ENCODE measurements around the gene LLGL2. TPM values are rescaled to one million over a fixed set of nuclear protein-coding genes. Genes with fewer than 3 reads are reported as not detected.

LLGL2 gene
- total RNA-seq, 1 donor from 2014 or later: 33.1 TPM

GRCh38 chr17:75617218-75617617 is 91.7 kb downstream of the LLGL2 start:
- no peaks in the 10 kb centered on the region for H3K9me3 Mint-ChIP-seq
- no peak for DNase-seq (ENCODE audit: low spot score in 2 of 2, unreplicated experiment in 2 of 2)
- TF ChIP-seq, protein P1, sequence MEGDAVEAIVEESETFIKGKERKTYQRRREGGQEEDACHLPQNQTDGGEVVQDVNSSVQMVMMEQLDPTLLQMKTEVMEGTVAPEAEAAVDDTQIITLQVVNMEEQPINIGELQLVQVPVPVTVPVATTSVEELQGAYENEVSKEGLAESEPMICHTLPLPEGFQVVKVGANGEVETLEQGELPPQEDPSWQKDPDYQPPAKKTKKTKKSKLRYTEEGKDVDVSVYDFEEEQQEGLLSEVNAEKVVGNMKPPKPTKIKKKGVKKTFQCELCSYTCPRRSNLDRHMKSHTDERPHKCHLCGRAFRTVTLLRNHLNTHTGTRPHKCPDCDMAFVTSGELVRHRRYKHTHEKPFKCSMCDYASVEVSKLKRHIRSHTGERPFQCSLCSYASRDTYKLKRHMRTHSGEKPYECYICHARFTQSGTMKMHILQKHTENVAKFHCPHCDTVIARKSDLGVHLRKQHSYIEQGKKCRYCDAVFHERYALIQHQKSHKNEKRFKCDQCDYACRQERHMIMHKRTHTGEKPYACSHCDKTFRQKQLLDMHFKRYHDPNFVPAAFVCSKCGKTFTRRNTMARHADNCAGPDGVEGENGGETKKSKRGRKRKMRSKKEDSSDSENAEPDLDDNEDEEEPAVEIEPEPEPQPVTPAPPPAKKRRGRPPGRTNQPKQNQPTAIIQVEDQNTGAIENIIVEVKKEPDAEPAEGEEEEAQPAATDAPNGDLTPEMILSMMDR (IDR thresholded peaks at IDR 0.05; ENCODE audit: unreplicated experiment): no peak
- peaks cover 2% of the 10 kb centered on the region for H3K36me3 Mint-ChIP-seq
- no peak overlapping the region for H3K27ac Mint-ChIP-seq
- H3K27me3 Mint-ChIP-seq (ENCODE audit: low read depth): no peaks in the 10 kb centered on the region
- H3K4me3 Mint-ChIP-seq: no peak overlapping the region
- peaks cover 4% of the 10 kb centered on the region for H3K4me1 Mint-ChIP-seq

DNA sequence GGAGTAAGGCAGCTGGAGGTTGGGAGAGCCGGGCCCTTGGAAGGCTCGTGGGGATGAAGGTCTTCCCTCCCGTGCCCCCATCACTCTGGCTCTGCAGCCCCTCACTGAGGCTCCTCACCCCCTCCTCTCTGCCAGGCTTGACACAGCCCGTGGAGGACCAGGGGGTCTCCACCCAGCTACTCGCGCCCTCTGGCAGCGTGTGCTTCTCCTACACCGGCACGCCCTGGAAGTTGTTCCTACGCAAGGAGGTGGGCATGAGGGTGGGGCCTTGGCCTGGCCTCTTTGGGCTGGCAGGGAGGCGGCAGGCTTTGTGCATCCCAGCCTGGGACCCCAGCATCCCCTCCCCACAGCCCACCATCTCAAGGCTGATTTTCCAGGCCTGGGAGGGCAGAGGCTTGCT is 92.2 kb downstream of the LLGL2 start:
- Mint-ChIP-seq H3K4me1 (peaks cover 6% of the 10 kb centered on the region), H3K36me3 (peaks cover 2% of the 10 kb centered on the region), H3K4me3 (no peak overlapping the region), H3K9me3 (no peaks in the 10 kb centered on the region), H3K27ac (no peak overlapping the region), H3K27me3 (ENCODE audit: low read depth) (no peaks in the 10 kb centered on the region)
- TF ChIP-seq, protein P1 (IDR thresholded peaks at IDR 0.05; ENCODE audit: unreplicated experiment): no peak
- no peak for DNase-seq (ENCODE audit: low spot score in 2 of 2, unreplicated experiment in 2 of 2)

DNA sequence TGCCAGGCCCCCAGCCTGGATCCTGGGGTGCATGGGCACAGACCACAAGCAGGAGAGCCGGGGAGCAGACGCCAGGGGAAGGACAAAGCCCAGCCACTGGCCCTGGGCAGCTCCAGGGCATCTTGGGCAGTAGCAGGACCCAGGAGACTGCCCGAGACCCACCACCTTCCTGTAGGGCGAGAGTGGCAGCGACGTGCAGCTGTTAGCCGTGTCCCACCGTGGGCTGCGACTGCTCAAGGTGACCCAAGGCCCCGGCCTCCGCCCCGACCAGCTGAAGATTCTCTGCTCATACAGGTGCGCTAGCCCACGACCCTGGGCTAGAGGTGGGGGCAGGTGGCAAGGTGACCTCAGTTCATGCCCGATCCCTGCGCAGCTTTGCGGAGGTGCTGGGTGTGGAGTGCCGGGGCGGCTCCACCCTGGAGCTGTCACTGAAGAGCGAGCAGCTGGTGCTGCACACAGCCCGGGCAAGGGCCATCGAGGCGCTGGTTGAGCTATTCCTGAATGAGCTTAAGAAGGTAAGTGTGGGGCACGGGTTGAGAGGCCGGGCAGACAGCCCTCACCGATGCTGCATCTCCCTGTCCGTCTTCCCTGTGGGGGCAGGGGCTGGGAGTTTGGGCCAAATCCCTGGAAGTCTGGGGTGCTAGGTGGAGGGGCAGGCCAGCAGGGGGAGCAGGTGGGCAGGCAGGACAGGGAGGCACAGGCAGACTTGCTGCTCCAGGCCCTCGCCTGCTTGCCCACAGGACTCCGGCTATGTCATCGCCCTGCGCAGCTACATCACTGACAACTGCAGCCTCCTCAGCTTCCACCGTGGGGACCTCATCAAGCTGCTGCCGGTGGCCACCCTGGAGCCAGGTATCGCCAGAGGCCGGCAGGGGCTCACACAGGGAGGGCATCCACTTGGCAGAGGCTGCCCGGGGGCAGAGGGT is 94.3 kb downstream of the LLGL2 start:
- Mint-ChIP-seq H3K9me3 (no peaks in the 10 kb centered on the region), H3K36me3 (peaks cover 2% of the 10 kb centered on the region), H3K27me3 (ENCODE audit: low read depth) (no peaks in the 10 kb centered on the region), H3K4me1 (peaks cover 6% of the 10 kb centered on the region), H3K4me3 (no peak overlapping the region), H3K27ac (no peak overlapping the region)
- TF ChIP-seq, protein P1 (IDR thresholded peaks at IDR 0.05; ENCODE audit: unreplicated experiment): peak; percentile 21
- DNase-seq (ENCODE audit: low spot score in 2 of 2, unreplicated experiment in 2 of 2): peak in 1 of 2 experiments; percentile 54

DNA sequence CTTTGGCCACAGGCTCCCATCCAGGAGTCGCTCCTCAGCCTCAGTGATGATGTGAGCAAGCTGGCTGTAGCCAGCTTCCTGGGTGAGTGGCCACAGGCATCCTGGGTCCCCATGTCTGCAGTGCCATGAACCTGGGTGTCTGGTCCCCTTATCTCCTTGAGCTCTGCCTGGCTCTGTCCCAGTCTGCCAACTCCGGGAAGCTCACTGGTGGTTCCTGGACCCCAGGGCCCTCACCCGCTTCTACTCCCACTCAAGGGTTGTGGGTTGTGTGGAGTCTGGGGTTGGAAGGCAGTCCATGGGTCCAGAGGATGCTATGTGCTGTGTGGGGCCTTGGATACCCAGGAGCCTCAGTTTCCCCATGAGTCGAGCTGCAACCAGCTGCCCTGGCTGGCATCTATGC is 96.0 kb downstream of the LLGL2 start:
- no peak overlapping the region for H3K27ac Mint-ChIP-seq
- no peak overlapping the region for H3K4me3 Mint-ChIP-seq
- no peaks in the 10 kb centered on the region for H3K27me3 Mint-ChIP-seq (ENCODE audit: low read depth)
- H3K4me1 Mint-ChIP-seq: peaks cover 6% of the 10 kb centered on the region
- DNase-seq (ENCODE audit: low spot score in 2 of 2, unreplicated experiment in 2 of 2): no peak
- H3K36me3 Mint-ChIP-seq: no peaks in the 10 kb centered on the region
- TF ChIP-seq, protein P1 (IDR thresholded peaks at IDR 0.05; ENCODE audit: unreplicated experiment): no peak
- H3K9me3 Mint-ChIP-seq: no peaks in the 10 kb centered on the region

DNA sequence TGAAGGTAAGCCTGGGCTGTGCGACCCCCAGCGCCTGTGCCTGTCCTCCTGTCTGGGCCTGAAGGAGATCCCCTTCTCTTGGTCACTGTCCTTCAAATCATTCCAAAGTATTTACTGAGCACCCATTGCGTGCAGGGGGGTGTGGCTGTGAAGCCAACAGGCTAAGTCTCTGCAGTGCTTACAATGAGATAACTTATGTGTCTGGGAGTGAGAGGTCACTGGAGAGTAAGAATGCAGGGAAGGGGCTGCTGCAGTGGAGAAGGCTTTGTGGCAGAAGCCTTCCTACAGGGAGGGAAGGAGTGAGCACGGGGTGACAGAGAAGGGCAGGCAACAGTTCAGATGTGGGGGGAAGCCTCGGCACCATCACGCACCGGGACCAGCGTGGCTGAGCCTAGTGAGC is 96.6 kb downstream of the LLGL2 start:
- H3K27me3 Mint-ChIP-seq (ENCODE audit: low read depth): no peaks in the 10 kb centered on the region
- TF ChIP-seq, protein P1 (IDR thresholded peaks at IDR 0.05; ENCODE audit: unreplicated experiment): no peak
- no peak for DNase-seq (ENCODE audit: low spot score in 2 of 2, unreplicated experiment in 2 of 2)
- peaks cover 6% of the 10 kb centered on the region for H3K4me1 Mint-ChIP-seq
- no peak overlapping the region for H3K4me3 Mint-ChIP-seq
- no peaks in the 10 kb centered on the region for H3K9me3 Mint-ChIP-seq
- H3K27ac Mint-ChIP-seq: no peak overlapping the region
- no peaks in the 10 kb centered on the region for H3K36me3 Mint-ChIP-seq
